GM21786 (cell line): Measurements from ENCODE around the gene AKT3.
"Not testable (repeated sequence)": the region's sequence is repeated elsewhere in the genome, so short reads cannot be mapped to it uniquely, and the experiment has no call there.

Source experiments
- ATAC-seq: cut with Tn5 transposase; IDR thresholded peaks from one replicate; pipeline ENCODE4 v1.9.1; 2021; ENCODE audit not compliant: unreplicated experiment

The AKT3 gene

DNA sequence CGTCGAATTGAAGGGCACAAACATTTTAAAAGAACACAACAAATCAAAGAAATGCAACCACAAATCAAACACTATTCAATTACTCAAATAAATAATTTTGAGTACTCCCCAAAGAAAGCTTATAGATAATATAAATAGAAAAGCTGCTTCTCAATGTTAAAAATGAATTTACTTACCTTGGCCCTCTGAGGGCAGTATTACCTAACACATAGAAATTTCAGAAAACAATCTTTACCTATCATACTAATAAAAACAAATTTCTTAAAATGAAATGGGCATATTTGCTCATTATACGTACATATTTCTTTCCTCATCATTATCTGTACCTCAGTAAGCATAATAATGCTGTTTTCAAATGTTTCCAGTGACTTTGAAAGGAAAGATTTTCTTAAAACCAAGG lies 141.8 kb downstream of the AKT3 start:
- ATAC-seq, result no peak

DNA sequence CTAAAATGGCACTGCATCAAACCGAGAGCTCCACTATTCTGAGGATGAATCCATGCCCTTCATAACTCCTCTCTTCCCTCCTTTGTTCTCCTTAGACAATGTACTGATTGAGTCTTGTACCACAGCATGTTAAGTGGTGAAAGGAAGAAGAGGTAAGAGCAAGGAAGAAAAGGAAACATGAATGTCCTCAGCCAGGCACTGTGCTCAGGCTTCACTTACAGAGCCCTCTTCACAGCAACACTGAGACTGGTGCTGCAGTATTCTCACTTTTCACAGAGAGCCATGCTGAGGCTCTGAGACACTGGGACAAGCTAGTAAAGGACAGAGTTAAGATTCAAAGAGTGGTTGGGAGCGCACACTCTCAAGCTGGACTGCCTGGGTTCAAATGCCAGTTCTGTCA lies 143.5 kb downstream of the AKT3 start:
- ATAC-seq, result no peak

DNA sequence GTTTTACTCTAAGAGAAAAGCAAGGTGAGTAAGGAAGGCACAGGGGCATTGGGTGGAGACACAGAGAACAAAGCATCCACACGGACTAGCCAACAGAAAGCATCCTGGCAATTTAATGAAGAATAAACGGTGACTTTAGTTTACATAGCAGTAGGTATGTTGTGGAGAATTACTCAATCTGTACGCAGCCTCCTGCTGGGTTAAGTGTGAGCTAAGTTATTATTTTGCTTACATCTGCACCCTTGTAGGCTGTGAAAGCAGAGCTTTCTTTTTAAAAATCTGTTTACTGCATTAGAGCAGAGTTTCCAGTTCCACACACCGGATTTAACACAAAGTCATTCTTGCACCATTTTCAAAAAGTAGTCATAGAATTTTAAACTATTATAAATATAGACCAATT lies 144.5 kb downstream of the AKT3 start:
- no peak for ATAC-seq

DNA sequence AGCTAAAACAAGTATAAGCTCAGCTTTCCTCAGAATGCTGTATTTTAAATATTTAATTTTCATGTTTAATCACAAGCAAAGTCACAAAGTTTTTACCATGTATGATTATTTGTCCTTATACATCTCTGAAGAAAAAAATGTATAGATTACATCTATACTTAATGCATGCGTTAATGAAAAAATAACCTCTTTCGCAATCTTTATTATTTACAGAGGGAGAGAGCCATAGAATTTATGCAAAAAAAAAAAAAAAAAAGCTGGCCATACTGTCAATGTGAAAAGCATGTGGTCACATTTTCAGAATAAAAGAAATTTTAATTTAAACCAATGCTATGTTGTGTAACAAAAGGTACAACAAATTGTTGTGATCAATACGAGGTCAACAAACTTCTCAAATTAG lies 148.2 kb downstream of the AKT3 start:
- no peak for ATAC-seq

DNA sequence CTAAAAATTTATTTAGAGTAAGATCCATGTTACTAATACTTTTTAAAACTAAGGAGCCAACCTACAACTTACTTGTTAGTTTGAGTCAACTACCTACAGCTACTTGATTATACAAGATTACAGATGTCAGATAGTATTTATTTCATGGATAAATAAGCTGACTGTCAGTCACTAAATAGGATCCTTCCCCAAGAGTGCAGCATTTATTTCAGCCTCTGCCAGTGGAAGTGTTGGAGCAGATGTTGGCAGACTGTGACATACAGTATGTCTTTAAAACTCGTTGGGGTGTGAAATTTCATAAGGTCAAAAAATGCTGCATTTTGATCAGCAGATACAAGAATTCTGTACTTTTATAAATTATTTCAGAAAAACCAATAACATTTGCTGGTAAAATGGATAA lies 156.2 kb downstream of the AKT3 start:
- ATAC-seq, result no peak

DNA sequence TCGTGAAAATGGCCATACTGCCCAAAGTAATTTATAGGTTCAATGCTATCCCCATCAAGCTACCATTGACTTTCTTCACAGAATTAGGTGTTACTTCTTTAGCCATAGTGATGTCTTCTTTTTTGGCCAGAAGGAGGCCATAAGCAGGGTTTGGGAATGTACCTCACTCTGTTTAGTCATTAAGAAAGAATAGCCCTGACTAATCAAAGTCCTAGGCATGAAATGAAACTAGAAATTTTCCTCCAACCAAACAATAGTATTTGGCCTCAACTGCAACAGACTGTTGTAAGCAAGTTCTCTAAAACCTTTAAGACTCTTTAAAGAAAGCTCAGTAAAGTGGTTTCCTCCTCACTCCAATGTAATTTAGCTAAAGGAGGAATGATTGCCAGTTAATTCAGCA lies 163.9 kb downstream of the AKT3 start:
- no peak for ATAC-seq

DNA sequence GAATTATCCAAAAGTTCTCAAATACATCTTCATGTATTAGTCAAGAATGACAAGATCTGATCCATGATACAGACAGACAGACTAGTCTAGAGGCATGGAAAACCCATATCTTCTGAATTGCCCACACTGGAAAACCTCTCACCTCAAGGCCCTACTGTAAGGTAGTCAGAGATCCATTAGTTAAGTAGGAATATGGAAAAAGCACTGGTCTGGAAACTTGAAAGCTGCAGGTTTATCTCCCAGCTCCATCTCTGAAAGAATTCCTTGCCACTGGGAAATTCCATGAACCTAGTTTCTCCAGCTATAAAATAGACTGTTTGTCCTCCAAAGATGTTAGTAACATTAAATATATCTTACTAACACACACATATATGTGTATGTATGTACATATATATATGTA lies 169.2 kb downstream of the AKT3 start:
- ATAC-seq, result no peak

DNA sequence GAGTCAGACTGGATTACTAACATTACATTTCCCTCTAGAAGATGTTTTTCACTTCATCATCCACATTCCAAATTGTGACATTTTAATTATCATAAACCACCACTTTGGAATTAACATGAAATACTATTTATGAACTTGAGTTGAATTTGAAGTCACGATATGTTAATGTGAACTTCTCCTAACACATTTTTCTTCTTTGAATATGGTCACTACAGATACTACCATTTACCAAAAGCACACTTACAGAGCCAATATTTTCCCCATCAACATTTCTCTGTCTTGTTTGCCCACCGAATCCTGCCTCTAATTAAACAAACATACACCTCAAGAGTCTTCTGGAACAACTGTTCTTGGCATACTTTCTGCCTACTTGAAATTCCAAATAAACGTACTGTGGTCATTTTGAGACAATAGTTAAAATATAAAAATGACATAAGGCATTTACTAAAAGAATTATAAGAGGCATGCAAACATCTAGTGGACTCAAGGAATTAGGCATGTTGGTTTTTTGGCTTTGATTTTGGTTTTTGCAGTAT lies 177.4 kb downstream of the AKT3 start:
- no peak for ATAC-seq

DNA sequence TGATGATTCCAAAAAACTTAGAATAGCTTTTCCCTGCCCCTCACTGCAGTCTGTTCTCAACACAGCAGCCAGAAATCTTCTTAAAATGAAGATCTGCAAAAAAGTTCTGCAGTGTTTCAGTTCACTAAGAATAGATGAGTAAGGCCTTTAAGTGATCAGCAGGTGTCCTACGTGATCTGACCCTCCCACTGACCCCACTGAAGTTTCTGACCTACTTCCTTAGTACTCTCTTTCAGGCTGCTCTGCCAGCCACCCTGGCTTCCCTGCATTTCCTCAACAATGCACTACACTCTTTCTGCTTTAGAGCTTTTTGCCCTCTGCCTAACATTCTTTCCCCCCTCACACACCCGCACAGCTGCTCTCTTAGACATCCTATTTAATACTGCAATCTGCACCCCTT lies 182.5 kb downstream of the AKT3 start:
- peak; percentile 68 for ATAC-seq

DNA sequence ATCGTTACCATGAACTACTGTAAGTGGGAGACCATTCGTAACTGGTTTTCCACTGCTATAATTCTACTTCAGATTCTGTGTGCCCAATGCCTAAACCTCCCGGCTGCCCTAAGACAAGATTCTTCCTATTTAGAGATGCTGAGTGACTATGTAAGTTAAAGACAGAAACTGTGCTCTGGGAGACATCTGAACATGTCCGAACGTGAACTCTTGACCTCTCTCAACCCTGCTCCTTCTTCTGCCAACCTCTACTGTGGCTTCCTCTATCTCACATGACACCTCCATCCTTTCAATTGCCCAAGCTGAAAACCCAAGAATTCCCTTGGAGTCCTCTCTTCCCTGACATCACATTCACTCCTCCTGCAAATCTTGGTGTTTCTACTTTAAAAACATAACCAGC lies 182.9 kb downstream of the AKT3 start:
- no peak for ATAC-seq

DNA sequence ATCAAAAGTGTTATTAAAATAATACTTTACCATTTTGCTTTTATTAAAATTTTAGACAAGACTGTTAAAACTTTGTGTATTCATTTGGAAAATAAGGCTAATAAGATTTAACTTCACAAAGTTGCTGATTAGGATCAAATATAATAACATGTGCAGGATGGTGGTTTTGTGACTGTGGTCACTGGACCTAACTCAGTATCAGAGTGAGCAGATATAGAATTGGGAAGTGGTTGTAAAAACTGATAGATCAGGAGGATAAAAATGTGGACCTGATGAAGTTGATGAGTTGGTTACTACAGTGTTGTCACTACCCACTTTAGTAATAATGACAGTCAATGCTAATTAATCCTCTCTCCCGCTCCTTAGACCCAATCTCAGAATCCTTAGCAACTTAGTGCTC lies 186.4 kb downstream of the AKT3 start:
- ATAC-seq, result no peak

DNA sequence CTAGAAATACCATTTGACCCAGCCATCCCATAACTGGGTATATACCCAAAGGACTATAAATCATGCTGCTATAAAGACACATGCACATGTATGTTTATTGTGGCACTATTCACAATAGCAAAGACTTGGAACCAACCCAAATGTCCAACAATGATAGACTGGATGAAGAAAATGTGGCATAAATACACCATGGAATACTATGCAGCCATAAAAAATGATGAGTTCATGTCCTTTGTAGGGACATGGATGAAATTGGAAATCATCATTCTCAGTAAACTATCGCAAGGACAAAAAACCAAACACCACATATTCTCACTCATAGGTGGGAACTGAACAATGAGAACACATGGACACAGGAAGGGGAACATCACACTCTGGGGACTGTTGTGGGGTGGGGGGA lies 187.9 kb downstream of the AKT3 start:
- not testable (repeated sequence) for ATAC-seq

DNA sequence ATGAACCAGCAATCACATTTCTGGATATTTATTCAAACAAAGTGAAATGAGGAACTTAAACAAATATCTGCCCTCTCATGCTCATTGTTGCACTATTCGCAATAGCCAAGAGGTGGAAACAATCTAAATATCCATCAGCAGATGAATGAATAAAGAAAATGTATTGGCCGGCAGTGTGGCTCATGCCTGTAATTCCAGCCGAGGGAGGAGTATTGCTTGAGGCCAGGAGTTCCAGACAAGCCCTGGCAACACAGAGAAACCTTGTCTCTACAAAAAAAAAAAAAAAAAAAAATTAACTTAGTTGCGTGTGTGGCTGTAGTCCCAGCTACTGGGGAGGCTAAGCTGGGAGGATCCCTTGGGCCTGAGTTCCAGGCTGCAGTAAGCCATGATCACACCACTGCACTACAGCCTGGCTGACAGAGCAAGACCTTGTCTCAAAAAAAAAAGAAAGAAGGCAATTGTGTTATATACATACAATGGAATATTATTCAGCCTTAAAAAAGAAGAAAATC lies 191.4 kb downstream of the AKT3 start:
- no peak for ATAC-seq

DNA sequence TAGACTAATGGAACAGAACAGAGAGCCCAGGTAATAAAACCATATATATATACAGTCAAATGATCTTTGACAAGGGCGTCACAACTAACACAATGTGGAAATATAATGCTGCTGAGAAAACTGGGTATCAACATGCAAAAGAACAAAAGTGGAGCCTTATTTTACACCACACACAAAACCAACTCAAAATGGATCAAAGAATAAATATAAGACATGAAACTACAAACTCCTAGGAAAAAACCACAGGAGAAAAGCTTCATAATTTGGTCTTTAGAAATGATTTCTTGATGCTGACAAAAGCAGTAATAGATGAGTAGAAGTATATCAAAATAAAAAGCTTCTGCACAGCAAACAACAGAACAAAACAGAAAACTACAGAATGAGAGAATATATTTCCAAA lies 192.2 kb downstream of the AKT3 start:
- no peak for ATAC-seq

DNA sequence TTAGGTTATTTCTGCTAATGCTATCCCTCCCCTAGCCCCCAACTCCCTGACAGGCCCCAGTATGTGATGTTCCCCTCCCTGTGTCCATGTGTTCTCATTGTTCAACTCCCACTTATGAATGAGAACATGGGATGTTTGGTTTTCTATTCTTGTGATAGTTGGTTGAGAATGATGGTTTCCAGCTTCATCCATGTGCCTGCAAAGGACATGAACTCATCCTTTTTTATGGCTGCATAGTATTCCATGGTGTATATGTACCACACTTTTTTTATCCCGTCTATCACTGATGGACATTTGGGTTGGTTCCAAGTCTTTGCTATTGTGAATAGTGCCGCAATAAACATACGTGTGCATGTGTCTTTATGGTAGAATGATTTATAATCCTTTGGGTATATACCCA lies 200.5 kb downstream of the AKT3 start:
- not testable (repeated sequence) for ATAC-seq

DNA sequence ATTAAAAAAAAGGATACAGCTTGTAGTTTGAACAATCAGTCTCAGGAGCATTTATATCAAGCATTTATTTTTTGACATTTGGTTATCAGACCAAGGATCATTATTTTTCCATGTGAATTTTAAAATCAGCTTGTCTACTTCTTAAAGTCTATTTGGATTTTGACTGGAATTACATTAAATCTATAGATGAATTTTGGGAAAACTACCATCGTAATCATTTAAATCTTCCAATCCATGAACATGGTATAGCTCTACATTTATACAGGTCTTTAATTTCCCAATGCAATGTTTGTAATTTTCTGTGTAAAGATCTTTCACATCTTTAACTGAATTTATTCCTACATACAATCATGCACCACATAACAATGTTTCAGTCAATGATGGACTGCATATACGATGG lies 203.2 kb downstream of the AKT3 start:
- no peak for ATAC-seq

DNA sequence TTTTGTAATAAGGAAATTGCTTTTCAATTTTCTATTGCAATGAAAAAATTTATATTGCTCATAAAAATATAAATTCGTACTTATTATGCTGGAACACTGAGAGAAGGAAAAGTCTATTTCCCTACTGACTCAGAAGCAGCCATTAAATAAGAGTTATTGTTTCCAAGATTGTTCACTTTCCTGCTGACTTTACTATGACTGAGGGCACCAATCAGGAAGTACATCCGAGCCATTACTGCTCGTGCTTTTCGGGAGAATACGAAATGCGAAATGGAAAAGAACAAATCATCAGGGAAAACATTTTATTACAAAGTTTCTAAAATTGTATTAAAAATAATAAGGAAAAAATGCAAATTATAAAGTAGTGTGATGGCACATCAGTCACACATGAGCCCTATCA lies 204.8 kb downstream of the AKT3 start:
- no peak for ATAC-seq

DNA sequence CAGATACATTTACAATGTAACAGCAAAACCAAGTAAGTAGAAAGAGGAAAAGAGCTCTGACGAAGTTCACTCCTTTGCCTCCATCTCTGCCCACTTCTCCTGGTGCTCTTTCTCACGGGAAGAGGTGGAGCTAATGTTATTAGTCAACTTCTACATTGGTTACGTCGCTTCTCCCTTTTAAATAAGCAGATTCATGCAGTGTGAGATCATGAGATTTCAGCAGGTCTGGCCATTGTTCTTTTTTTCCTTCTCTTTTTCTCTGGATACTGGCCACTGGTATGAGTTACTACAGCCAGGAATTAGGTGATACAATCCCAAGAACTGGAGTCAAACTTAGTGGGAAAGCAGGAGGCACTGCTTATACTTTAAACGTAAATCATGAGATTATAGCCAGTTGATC lies 207.1 kb downstream of the AKT3 start:
- no peak for ATAC-seq

DNA sequence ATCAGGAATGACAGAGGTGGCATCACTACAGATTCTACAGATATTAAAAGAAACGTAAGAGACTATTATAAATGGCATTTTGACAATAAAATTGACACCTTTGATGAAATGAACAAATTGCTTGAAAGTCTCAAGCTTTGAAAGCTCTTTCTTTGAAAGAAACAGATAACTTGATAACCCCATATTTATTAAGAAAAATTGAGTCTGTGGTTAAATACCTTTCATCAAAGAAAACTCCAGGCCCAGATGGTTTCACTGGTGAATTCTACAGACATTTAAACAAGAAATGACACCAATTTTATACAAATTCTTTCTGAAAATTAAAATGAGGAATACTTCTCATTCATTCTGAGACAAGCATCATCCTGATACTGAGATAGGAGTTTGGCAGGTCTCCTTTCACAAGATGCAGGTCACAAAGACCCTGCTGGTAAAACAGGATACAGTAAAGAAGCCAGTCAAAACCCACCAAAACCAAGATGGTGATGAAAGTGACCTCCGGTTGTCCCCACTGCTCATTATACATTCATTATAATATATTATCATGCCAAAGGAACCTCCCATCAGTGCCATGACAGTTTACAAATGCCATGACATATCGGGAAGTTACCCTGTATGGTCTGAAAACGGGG lies 210.9 kb downstream of the AKT3 start:
- ATAC-seq, result no peak

DNA sequence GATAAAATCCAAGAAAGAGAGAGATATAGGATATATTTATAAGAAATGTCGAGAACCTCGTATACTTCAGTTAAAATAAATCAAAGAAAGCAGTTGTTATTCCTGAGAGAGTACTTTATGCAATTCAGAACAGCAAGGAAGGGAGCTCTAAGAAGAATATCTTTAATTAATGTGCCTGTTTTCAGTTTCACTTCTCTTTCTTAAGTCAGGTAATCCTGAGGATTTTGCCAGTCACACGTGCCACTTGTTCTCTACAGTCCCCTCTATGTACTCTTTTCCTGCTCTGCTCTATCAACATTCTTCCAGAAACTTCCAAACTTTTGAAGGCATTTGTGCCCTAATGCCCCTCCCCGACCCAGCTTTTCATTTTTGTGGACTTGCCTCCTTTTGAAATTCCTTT lies 211.9 kb downstream of the AKT3 start:
- ATAC-seq, result no peak

DNA sequence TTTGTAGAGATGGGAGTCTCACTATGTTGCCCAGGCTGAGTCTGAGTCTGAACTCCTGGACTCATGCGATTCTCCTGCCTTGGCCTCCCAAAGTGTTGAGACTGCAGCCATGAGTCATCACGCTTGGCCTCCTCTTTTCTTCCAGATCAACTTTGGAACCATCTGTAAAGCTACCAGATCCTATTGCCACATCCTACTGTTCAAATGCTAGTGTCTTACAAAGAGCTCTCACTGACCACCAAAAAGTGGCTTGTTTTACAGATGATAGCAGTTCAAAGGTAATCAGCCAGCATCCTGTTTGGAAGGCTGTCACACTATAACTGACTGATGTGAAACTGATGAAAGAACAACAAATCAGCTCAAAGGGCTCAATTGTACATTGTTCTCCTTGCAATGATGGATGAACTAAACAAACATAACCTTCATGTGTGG lies 221.6 kb downstream of the AKT3 start:
- no peak for ATAC-seq

DNA sequence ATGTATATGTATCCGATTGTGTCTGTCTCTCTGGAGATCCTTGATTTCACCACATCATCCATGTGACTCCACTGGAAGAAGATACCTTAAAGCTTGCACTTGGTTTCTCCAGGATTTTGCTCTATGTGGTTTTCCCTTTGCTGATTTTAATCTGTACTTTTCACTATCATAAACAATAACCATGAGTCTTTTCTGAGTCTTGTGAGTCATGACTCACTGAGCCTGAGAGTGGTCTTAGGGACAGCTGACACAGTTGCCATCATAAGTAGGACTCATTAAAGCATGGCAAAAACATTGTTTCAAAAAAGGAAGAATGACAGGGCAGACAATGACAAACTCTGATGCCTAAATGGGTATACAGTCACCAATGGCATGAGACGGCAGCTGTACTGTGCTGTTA lies 226.2 kb downstream of the AKT3 start:
- no peak for ATAC-seq

DNA sequence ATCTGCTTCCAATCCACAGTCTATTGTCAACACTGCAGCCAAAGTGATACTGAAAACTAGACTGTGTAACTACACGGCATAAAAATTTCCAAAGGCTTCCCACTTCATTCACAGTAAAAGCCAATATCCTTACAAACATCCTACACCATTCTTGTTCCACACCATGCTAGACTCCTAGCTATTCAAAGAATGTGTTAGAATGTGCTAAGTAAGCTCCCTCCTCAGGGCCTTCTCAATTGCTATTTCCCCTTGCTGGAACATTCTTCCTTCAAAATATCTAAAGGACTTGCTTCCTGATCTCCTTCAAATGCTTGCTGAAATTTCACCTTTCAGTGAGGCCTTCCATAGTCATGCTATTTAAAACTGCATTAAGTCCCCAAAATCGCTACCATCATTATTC lies 228.1 kb downstream of the AKT3 start:
- no peak for ATAC-seq
